Erythroblast (primary cell): ENCODE measurements around the gene ZNF594.
"Not testable (repeated sequence)": the region's sequence is repeated elsewhere in the genome, so short reads cannot be mapped to it uniquely, and the experiment has no call there.

ENCODE experiments used
- GATA1 ChIP-seq: IDR thresholded peaks from 2 replicates; pipeline ENCODE4 v1.6.1; 2011; ENCODE audit warnings: low read depth, mild to moderate bottlenecking, control low read depth, low read length, moderate library complexity
- POLR2A ChIP-seq: IDR thresholded peaks from 2 replicates; pipeline ENCODE4 v1.6.1; 2011; ENCODE audit warnings: mild to moderate bottlenecking, low read length

DNA sequence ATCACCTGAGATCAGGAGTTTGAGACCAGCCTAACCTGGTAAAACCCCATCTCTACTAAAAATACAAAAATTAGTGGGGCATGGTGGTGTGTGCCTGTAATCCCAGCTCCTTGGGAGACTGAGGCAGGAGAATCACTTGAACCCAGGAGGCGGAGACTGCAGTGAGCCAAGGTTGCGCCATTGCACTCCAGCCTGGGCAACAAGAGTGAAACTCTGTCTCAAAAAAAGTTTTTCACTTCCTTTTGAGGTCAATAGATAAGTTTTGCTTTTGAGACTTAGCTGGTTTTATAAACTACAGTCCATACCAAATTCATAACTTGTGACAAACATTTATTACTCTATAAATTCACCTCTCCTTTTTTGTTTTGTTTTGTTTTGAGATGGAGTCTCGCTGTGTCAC is 29.9 kb downstream of the ZNF594 start:
- TF ChIP-seq POLR2A, GATA1: not testable (repeated sequence)
